ENCODE measurements around the gene ZNF362. TPM values are rescaled to one million over a fixed set of nuclear protein-coding genes. Genes with fewer than 3 reads are reported as not detected.

The ZNF362 gene
- total RNA-seq, 1 experiment from 2014 or later: 11.1 TPM

DNA sequence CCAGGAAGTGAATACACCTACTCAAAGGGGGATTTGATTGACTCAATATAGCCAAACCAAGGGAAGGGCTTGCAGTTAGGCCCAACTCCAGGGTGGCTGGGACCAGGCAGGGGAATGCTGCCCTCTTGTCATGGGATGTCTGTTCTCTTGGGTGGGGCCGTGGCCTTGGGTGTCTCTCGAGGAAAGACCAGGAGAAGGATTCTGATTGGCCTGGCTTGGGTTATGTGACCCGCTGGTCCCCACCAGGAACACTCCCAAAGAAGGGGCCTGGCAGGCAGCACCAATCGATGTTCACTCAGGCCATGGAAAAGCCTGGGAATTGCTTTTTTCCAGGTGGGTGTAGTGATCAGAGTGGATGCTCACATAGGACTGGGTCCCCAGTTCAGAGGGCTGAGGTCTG lies 10.1 kb upstream of the ZNF362 start:
- ChIA-PET POLR2A (no interaction called here), CTCF (no interaction called here), RAD21 (ENCODE audit: low non-redundant PET in 1 of 2, low total read pairs in 2 of 2, uncharacterized antibody in 2 of 2, unreplicated experiment in 2 of 2) (no interaction called here)
- Histone ChIP-seq H3K36me3 (ENCODE audit: control insufficient read depth in 1 of 2, insufficient read depth in 2 of 2, low read length in 2 of 2) (no peaks in the 10 kb centered on the region), H2AFZ (ENCODE audit: low read depth, low read length, poor library complexity, severe bottlenecking) (no peak overlapping the region), H3K4me2 (ENCODE audit: low read length) (no peak overlapping the region), H3K9me3 (ENCODE audit: control insufficient read depth in 1 of 2, insufficient read depth in 1 of 2, low read depth in 1 of 2, low read length in 2 of 2) (no peaks in the 10 kb centered on the region), H3K4me1 (ENCODE audit: control insufficient read depth in 1 of 2, insufficient read depth in 2 of 2, low read length in 2 of 2) (peaks cover 2 to 9% of the 10 kb centered on the region in 2 experiments; a peak in 1 of 4 replicates), H3K79me2 (ENCODE audit: insufficient read depth, low read length) (no peaks in the 10 kb centered on the region), H3K4me3 (replicated peaks in 1 of 2; ENCODE audit: low read depth in 1 of 2, low read length in 2 of 2) (no peak overlapping the region), H4K20me1 (ENCODE audit: insufficient read depth) (no peaks in the 10 kb centered on the region), H3K27me3 (ENCODE audit: insufficient read depth, low read length) (no peaks in the 10 kb centered on the region), H3K9ac (ENCODE audit: low read length) (no peak overlapping the region), H3K27ac (ENCODE audit: low read depth, low read length) (no peak overlapping the region), H3K9me2 (ENCODE audit: insufficient read depth) (no peaks in the 10 kb centered on the region)
- ATAC-seq (no peak), DNase-seq (ENCODE audit: low read depth, low spot score) (no peak)
- no TSS peak for BruUV-seq (replicated peaks)
- TF ChIP-seq TCF7L2 (IDR thresholded peaks at IDR 0.05; ENCODE audit: borderline replicate concordance, extremely low read depth, insufficient read depth, insufficient read length) (no peak), EZH2 (IDR thresholded peaks at IDR 0.05) (no peak), YY1 (IDR thresholded peaks at IDR 0.05; ENCODE audit: extremely low read depth, insufficient replicate concordance, low read depth, low read length) (no peak), ELF1 (IDR thresholded peaks at IDR 0.05; ENCODE audit: borderline replicate concordance, low read depth) (no peak), POLR2AphosphoS5 (IDR thresholded peaks at IDR 0.05; ENCODE audit: low read depth, low read length) (no peak), SRF (IDR thresholded peaks at IDR 0.05; ENCODE audit: low read depth) (no peak), CBX3 (IDR thresholded peaks at IDR 0.05; ENCODE audit: low read depth) (no peak), CEBPB (IDR thresholded peaks at IDR 0.05; ENCODE audit: low read depth) (no peak)
- intact Hi-C loops (cut with micrococcal nuclease): no loop called here

DNA sequence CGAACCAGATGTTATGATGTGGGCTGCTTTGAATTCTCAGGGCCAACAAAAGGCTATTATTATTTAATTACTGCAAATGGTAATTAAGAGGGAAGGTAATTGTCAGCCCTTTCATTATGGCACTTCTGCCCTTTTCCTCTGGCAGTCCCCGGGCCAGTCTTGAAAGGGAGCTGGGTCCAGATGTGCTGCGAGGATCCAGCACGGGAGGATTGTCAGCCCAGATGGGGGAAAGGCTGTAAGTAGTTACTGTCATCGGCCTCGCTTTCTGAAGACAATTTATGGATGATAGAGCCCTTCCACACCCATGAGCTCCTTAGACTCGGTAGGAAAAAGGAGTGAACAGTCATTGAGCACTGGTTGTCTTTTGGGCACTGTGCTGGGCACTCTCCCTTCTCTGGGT lies 8.7 kb upstream of the ZNF362 start:
- Histone ChIP-seq H3K9me2 (ENCODE audit: insufficient read depth) (no peaks in the 10 kb centered on the region), H3K27ac (ENCODE audit: low read depth, low read length) (no peak overlapping the region), H4K20me1 (ENCODE audit: insufficient read depth) (no peaks in the 10 kb centered on the region), H3K9ac (ENCODE audit: low read length) (no peak overlapping the region), H3K36me3 (ENCODE audit: control insufficient read depth in 1 of 2, insufficient read depth in 2 of 2, low read length in 2 of 2) (no peaks in the 10 kb centered on the region), H3K4me1 (ENCODE audit: control insufficient read depth in 1 of 2, insufficient read depth in 2 of 2, low read length in 2 of 2) (peaks cover 2 to 9% of the 10 kb centered on the region in 2 experiments; a peak in 1 of 4 replicates), H3K4me2 (ENCODE audit: low read length) (no peak overlapping the region), H3K27me3 (ENCODE audit: insufficient read depth, low read length) (no peaks in the 10 kb centered on the region), H3K4me3 (replicated peaks in 1 of 2; ENCODE audit: low read depth in 1 of 2, low read length in 2 of 2) (no peak overlapping the region), H3K9me3 (ENCODE audit: control insufficient read depth in 1 of 2, insufficient read depth in 1 of 2, low read depth in 1 of 2, low read length in 2 of 2) (no peaks in the 10 kb centered on the region), H2AFZ (ENCODE audit: low read depth, low read length, poor library complexity, severe bottlenecking) (no peak overlapping the region), H3K79me2 (ENCODE audit: insufficient read depth, low read length) (no peaks in the 10 kb centered on the region)
- ChIA-PET RAD21 (ENCODE audit: low non-redundant PET in 1 of 2, low total read pairs in 2 of 2, uncharacterized antibody in 2 of 2, unreplicated experiment in 2 of 2) (no interaction called here), POLR2A (no interaction called here), CTCF (no interaction called here)
- intact Hi-C loops (cut with micrococcal nuclease): no loop called here
- TF ChIP-seq SIN3A (IDR thresholded peaks at IDR 0.05; ENCODE audit: low read depth): no peak
- TF ChIP-seq, protein P1, sequence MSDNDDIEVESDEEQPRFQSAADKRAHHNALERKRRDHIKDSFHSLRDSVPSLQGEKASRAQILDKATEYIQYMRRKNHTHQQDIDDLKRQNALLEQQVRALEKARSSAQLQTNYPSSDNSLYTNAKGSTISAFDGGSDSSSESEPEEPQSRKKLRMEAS (IDR thresholded peaks at IDR 0.05): no peak
- no peak for TF ChIP-seq ELF1 (IDR thresholded peaks at IDR 0.05; ENCODE audit: borderline replicate concordance, low read depth)
- no peak for TF ChIP-seq SRF (IDR thresholded peaks at IDR 0.05; ENCODE audit: low read depth)
- TF ChIP-seq YY1 (IDR thresholded peaks at IDR 0.05; ENCODE audit: extremely low read depth, insufficient replicate concordance, low read depth, low read length): no peak
- TF ChIP-seq, protein P2, sequence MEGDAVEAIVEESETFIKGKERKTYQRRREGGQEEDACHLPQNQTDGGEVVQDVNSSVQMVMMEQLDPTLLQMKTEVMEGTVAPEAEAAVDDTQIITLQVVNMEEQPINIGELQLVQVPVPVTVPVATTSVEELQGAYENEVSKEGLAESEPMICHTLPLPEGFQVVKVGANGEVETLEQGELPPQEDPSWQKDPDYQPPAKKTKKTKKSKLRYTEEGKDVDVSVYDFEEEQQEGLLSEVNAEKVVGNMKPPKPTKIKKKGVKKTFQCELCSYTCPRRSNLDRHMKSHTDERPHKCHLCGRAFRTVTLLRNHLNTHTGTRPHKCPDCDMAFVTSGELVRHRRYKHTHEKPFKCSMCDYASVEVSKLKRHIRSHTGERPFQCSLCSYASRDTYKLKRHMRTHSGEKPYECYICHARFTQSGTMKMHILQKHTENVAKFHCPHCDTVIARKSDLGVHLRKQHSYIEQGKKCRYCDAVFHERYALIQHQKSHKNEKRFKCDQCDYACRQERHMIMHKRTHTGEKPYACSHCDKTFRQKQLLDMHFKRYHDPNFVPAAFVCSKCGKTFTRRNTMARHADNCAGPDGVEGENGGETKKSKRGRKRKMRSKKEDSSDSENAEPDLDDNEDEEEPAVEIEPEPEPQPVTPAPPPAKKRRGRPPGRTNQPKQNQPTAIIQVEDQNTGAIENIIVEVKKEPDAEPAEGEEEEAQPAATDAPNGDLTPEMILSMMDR (IDR thresholded peaks at IDR 0.05 in 2 of 3, conservative IDR thresholded peaks at IDR 0.05 in 1 of 3; ENCODE audit: borderline replicate concordance in 1 of 3, insufficient read depth in 1 of 3, low read depth in 2 of 3, low read length in 2 of 3): no peak
- no peak for TF ChIP-seq RAD21 (IDR thresholded peaks at IDR 0.05; ENCODE audit: low read depth)
- TF ChIP-seq POLR2AphosphoS5 (IDR thresholded peaks at IDR 0.05; ENCODE audit: low read depth, low read length): no peak
- TF ChIP-seq SP1 (IDR thresholded peaks at IDR 0.05; ENCODE audit: low read depth): no peak
- DNase-seq (ENCODE audit: low read depth, low spot score): no peak
- ATAC-seq: no peak
- no TSS peak for BruUV-seq (replicated peaks)

Measured in HCT116 (cell line).